Measurements from ENCODE around the gene ZNF469. TPM values are rescaled to one million over a fixed set of nuclear protein-coding genes. Genes with fewer than 3 reads are reported as not detected.

The ZNF469 gene
- total and polyA plus RNA-seq, 11 donors, result 0.48 to 2.8 (median 1.00) TPM

DNA sequence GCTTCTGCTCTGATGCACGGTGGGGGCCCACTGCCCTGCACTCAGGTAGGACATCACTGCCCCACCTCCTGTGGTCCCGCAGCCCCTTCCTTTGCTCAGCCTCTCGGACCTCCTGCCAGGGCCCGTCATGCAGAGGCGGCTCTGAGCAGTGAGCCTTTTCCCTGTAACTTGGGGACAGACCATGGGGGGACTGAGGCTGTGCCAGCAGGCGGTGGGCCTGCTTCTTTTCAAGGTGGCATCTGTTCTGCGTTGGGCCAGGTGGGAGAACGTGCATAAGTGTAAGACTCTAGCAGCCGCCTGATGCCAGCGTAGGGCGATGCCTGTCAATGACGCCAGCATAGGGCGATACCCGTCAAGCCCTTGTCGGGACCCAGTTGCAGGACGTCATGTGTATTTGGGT lies 40.3 kb upstream of the ZNF469 start:
- peak in 2 of 5 donors; percentile 16 to 54 for DNase-seq

DNA sequence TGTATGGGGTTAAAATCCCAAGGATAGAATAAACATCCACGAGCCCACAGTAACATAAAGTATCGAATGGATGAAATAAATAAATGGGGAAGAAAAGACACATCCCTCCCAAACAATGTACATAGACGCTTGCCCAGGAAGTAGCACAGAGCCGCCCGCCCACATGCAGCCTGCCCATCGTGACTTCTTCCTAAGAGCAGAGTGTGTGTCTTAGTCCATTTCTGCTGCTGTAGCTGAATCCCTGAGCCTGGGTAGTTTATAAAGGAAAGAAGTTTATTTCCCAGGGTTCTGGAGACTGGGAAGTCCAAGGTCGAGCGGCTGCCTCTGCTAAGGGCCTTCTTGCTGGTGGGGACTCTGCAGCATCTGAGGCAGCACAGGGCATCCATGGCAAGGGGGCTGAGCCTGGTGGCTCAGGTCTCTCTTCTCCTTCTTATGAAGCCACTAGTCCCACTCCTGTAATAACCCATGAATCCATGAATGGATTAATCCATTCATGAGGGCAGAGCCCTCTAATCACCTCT lies 39.4 kb upstream of the ZNF469 start:
- DNase-seq, result peak in 1 of 5 donors; percentile 5
- H3K9me3 ChIP-seq, result peaks cover 0 to 7% (median 0%) of the 10 kb centered on the region in 12 donors
- TF ChIP-seq, protein P1, sequence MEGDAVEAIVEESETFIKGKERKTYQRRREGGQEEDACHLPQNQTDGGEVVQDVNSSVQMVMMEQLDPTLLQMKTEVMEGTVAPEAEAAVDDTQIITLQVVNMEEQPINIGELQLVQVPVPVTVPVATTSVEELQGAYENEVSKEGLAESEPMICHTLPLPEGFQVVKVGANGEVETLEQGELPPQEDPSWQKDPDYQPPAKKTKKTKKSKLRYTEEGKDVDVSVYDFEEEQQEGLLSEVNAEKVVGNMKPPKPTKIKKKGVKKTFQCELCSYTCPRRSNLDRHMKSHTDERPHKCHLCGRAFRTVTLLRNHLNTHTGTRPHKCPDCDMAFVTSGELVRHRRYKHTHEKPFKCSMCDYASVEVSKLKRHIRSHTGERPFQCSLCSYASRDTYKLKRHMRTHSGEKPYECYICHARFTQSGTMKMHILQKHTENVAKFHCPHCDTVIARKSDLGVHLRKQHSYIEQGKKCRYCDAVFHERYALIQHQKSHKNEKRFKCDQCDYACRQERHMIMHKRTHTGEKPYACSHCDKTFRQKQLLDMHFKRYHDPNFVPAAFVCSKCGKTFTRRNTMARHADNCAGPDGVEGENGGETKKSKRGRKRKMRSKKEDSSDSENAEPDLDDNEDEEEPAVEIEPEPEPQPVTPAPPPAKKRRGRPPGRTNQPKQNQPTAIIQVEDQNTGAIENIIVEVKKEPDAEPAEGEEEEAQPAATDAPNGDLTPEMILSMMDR (IDR thresholded peaks at IDR 0.05), result no peak
- TF ChIP-seq POLR2A (IDR thresholded peaks at IDR 0.05), result no peak
- H3K27ac ChIP-seq, result no peak overlapping the region
- ATAC-seq, result no peak
- H3K4me1 ChIP-seq, result no peaks in the 10 kb centered on the region
- H3K36me3 ChIP-seq, result no peaks in the 10 kb centered on the region
- intact Hi-C loops (cut with DNase I), result no loop called here
- H3K27me3 ChIP-seq, result no peaks in the 10 kb centered on the region
- no peak overlapping the region for H3K4me3 ChIP-seq
- WGBS, 4 donors, result 88 to 91% (median 91%) methylated on average over 8 of the region's 8 CpGs

More for the DNA sequence above, 40.3 kb upstream of the ZNF469 start:
- no peak overlapping the region for H3K27ac ChIP-seq
- no peaks in the 10 kb centered on the region for H3K36me3 ChIP-seq
- intact Hi-C loops (cut with DNase I), result no loop called here
- TF ChIP-seq, protein P1 (IDR thresholded peaks at IDR 0.05), result no peak
- TF ChIP-seq POLR2A (IDR thresholded peaks at IDR 0.05), result no peak
- 89 to 93% (median 91%) methylated on average over 14 to 16 of the region's 16 CpGs for WGBS, 4 donors
- H3K4me3 ChIP-seq, result no peak overlapping the region
- H3K9me3 ChIP-seq, result peaks cover 0 to 7% (median 0%) of the 10 kb centered on the region in 12 donors
- H3K4me1 ChIP-seq, result no peaks in the 10 kb centered on the region
- ATAC-seq, result no peak
- H3K27me3 ChIP-seq, result no peaks in the 10 kb centered on the region

DNA sequence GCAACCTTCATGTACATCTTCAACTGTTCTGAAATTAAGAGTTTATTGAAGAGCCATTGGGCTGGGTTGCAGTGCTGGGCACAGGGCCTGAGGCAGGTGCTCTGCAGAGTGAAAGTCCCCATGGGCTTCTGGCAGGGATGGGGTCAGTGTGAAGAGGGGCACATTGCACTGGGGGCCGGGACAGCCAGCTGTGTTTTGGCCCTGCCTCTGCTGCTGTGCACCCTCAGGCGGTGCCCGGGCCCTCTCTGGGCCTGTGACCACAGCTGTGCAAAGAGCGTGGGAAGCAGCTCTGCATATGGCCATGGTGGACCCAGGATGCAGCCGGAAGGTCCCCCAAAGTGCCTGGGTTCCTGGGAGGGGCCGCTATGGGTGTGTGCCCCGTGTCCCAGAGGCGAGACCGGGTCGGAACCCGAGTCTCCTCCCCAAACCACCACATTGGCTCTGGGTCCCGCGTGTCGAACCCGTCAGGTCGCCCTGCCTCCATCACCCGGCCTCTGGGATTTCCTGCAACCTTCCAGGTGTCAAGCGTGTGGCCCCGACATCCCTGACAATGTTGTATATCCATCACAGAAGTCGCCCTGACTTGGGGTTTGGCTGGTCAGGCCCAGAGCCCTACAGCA lies 38.2 kb upstream of the ZNF469 start:
- ATAC-seq (no peak), DNase-seq (peak in 2 of 5 donors; percentile 7 to 54)
- 87 to 96% (median 95%) methylated on average over 11 to 20 of the region's 20 CpGs for WGBS, 4 donors

More for the DNA sequence above, 38.2 kb upstream of the ZNF469 start:
- Histone ChIP-seq H3K4me1 (no peaks in the 10 kb centered on the region), H3K4me3 (no peak overlapping the region), H3K9me3 (peaks cover 0 to 7% (median 0%) of the 10 kb centered on the region in 12 donors), H3K27me3 (no peaks in the 10 kb centered on the region), H3K27ac (no peak overlapping the region), H3K36me3 (no peaks in the 10 kb centered on the region)
- no peak for TF ChIP-seq POLR2A (IDR thresholded peaks at IDR 0.05)
- TF ChIP-seq, protein P1 (IDR thresholded peaks at IDR 0.05), result no peak
- intact Hi-C loops (cut with DNase I), result no loop called here

Measured in heart left ventricle (tissue), 16 donors.